Right lobe of liver (tissue), 6 donors: ENCODE measurements around the gene BCKDHB. TPM values are rescaled to one million over a fixed set of nuclear protein-coding genes. Genes with fewer than 3 reads are reported as not detected.

ENCODE experiments used
- ATAC-seq, 4 donors: fragments of 200-7000 bp; cut with Tn5 transposase; one replicate each; pipeline ENCODE4 v1.9.1; 2020; ENCODE audit warnings: mild to moderate bottlenecking in 4 of 4, moderate library complexity in 4 of 4
- DNase-seq, 3 donors: peaks; one replicate each; pipeline ENCODE4 v3.0.0-alpha.2; 2020
- H3K27ac ChIP-seq, 3 donors: fragments of 200-600 bp; one replicate each; pipeline ENCODE4 v1.8.0; 2022
- H3K27me3 ChIP-seq, 2 donors: fragments of 200-600 bp; one replicate each; pipeline ENCODE4 v1.8.0; 2022
- H3K36me3 ChIP-seq, 4 donors: fragments of 200-600 bp; sonication (generic) in 1 of 4; one replicate each; pipeline versions ENCODE4 v1.5.1 to v1.8.0; 2017 to 2022; ENCODE audit warnings: control low read depth in 1 of 4
- H3K4me1 ChIP-seq, 4 donors: fragments of 200-600 bp; sonication (generic) in 1 of 4; one replicate each; pipeline versions ENCODE4 v1.5.1 to v1.8.0; 2017 to 2022; ENCODE audit warnings: control low read depth in 1 of 4
- H3K4me3 ChIP-seq, 3 donors: fragments of 200-600 bp; one replicate each; pipeline ENCODE4 v1.8.0; 2022
- H3K9me3 ChIP-seq, 4 donors: fragments of 200-600 bp; sonication (generic) in 1 of 4; one replicate each; pipeline versions ENCODE4 v1.5.1 to v1.8.0; 2017 to 2022; ENCODE audit warnings: control low read depth in 1 of 4
- CTCF ChIP-seq, 4 donors: fragments of 200-600 bp in 3 of 4; fragments of 450-650 bp in 1 of 4; IDR thresholded peaks; one replicate each; pipeline versions ENCODE4 v1.5.1 to v1.8.0; 2016 to 2022; ENCODE audit warnings: antibody characterized with exemption in 4 of 4, mild to moderate bottlenecking in 2 of 4
- POLR2A ChIP-seq: fragments of 450-650 bp; IDR thresholded peaks from one replicate; pipeline ENCODE4 v1.6.1; 2017; ENCODE audit warnings: antibody characterized with exemption, mild to moderate bottlenecking
- WGBS: methylation state at CpG from one replicate; pipeline ENCODE4 v1.1.6; 2018; ENCODE audit warnings: low coverage, low lambda C conversion rate; ENCODE audit not compliant: insufficient coverage; ENCODE audit errors: missing lambda C conversion rate; 5-methylcytosine and 5-hydroxymethylcytosine counted together
- intact Hi-C, 2 donors: fragments of 100-400 bp; cut with DNase I; formaldehyde crosslinking; loops; one replicate each; pipeline versions ENCODE4 v1.11.2 to v1.14.1; 2022
- total RNA-seq, 6 experiments: library from RNA; depleted of rRNA in 2 of 6; stranded (reverse); fragments of >200 nt in 2 of 6; fragmentation: NEBNext Ultra II Directional in 3 of 6; extraction: Animal tissue kit (Norgen Biotek cat#: 25700) in 3 of 6; gene quantifications; one replicate each; pipeline versions ENCODE4 v1.1.0 to v1.2.4, GENCODE V29; 2016 to 2023
- donor health status: DM: no; HTN: yes; CAD: no.
- donor health status: DM: no; HTN: no; CAD: no.
- donor health status: DM: no; HTN: no; CAD: no.
- donor health status: DM: no; HTN: yes; CAD: no.
- donor health status: DM: no; HTN: yes; CAD: no.

Gene BCKDHB
- total RNA-seq, 6 experiments from 2014 or later: 22.1 to 57.2 (median 43.9) TPM

- intact Hi-C loops: no loop called here
- H3K36me3 ChIP-seq: no peaks in the 10 kb centered on the region
Observed at GRCh38 chr6:80280262-80281010, 174.0 kb downstream of the BCKDHB start.

GRCh38 chr6:80282913-80283554, 176.6 kb downstream of the BCKDHB start:
- no peak overlapping the region for H3K27ac ChIP-seq
- no peak for ATAC-seq
- H3K4me1 ChIP-seq: no peaks in the 10 kb centered on the region
- intact Hi-C loops: no loop called here
- H3K27me3 ChIP-seq: no peaks in the 10 kb centered on the region
- H3K36me3 ChIP-seq: no peaks in the 10 kb centered on the region
- H3K9me3 ChIP-seq: no peaks in the 10 kb centered on the region
- H3K4me3 ChIP-seq: no peak overlapping the region
- WGBS: 92% methylated on average over 2 of the region's 2 CpGs
- TF ChIP-seq CTCF (IDR thresholded peaks at IDR 0.05) (no peak), POLR2A (no peak)
- DNase-seq: no peak

More at GRCh38 chr6:80280262-80281010, 174.0 kb downstream of the BCKDHB start:
- TF ChIP-seq CTCF (IDR thresholded peaks at IDR 0.05): no peak
- H3K9me3 ChIP-seq: no peaks in the 10 kb centered on the region
- no peak for DNase-seq
- WGBS: 77% methylated on average over 2 of the region's 2 CpGs
- no peak overlapping the region for H3K4me3 ChIP-seq
- no peak overlapping the region for H3K27ac ChIP-seq
- no peak for ATAC-seq
- H3K4me1 ChIP-seq: no peaks in the 10 kb centered on the region
- no peaks in the 10 kb centered on the region for H3K27me3 ChIP-seq

GRCh38 chr6:80287112-80287511, 180.6 kb downstream of the BCKDHB start:
- intact Hi-C loops: no loop called here
- TF ChIP-seq CTCF (IDR thresholded peaks at IDR 0.05): no peak
- Histone ChIP-seq H3K4me1 (no peaks in the 10 kb centered on the region), H3K9me3 (no peaks in the 10 kb centered on the region), H3K27me3 (no peaks in the 10 kb centered on the region), H3K4me3 (no peak overlapping the region), H3K27ac (no peak overlapping the region), H3K36me3 (no peaks in the 10 kb centered on the region)
- no peak for ATAC-seq
- DNase-seq: no peak

GRCh38 chr6:80287607-80288006, 181.1 kb downstream of the BCKDHB start:
- Histone ChIP-seq H3K36me3 (no peaks in the 10 kb centered on the region), H3K9me3 (no peaks in the 10 kb centered on the region), H3K4me1 (no peaks in the 10 kb centered on the region), H3K4me3 (no peak overlapping the region), H3K27ac (no peak overlapping the region), H3K27me3 (no peaks in the 10 kb centered on the region)
- TF ChIP-seq CTCF (IDR thresholded peaks at IDR 0.05) (no peak), POLR2A (no peak)
- DNase-seq (no peak), ATAC-seq (no peak)
- intact Hi-C loops: no loop called here
- 89% methylated on average over 2 of the region's 3 CpGs for WGBS
